DND-41 (cell line): ENCODE measurements around the gene ACSF3.
A peak's percentile ranks its signal among the peaks of the same experiment; 100 is the strongest.

Source experiments
- ATAC-seq: fragments of 200-7000 bp; cut with Tn5 transposase; 3 replicates; pipeline ENCODE4 v1.9.1; 2021; ENCODE audit warnings: low read depth; ENCODE audit not compliant: insufficient read depth
- DNase-seq: peaks from one replicate; pipeline ENCODE4 v3.0.0-alpha.2; 2020
- H2AFZ ChIP-seq: 2 replicates; pipeline ENCODE4 v1.6.0; 2012; ENCODE audit warnings: low read depth, low read length
- H3K27ac ChIP-seq: 2 replicates; pipeline ENCODE4 v1.5.1; 2012; ENCODE audit warnings: low read length, inconsistent platforms
- H3K27me3 ChIP-seq: fragments of 200-600 bp; sonication (generic); 2 replicates; pipeline ENCODE4 v1.6.0; 2012; ENCODE audit warnings: low read length, mild to moderate bottlenecking, inconsistent platforms; ENCODE audit not compliant: insufficient read depth, poor library complexity
- H3K36me3 ChIP-seq: 2 replicates; pipeline ENCODE4 v1.5.1; 2012; ENCODE audit warnings: low read length, inconsistent platforms; ENCODE audit not compliant: insufficient read depth
- H3K4me1 ChIP-seq: 2 replicates; pipeline ENCODE4 v1.5.1; 2012; ENCODE audit warnings: mild to moderate bottlenecking, low read length; ENCODE audit not compliant: insufficient read depth
- H3K4me2 ChIP-seq: 2 replicates; pipeline ENCODE4 v1.6.0; 2012; ENCODE audit warnings: mild to moderate bottlenecking, moderate library complexity, low read length, inconsistent platforms; ENCODE audit not compliant: insufficient read depth
- H3K4me3 ChIP-seq, 2 experiments: fragments of 200-600 bp in 1 of 2; shearing (Covaris generic) in 1 of 2; 2 replicates each; pipeline ENCODE4 v1.5.1; 2012 to 2016; ENCODE audit warnings: inconsistent platforms in 2 of 2, low read length in 2 of 2, mild to moderate bottlenecking in 2 of 2, low read depth in 1 of 2, moderate library complexity in 1 of 2
- H3K79me2 ChIP-seq: 2 replicates; pipeline ENCODE4 v1.6.0; 2012; ENCODE audit warnings: low read length, inconsistent platforms; ENCODE audit not compliant: insufficient read depth
- H3K9ac ChIP-seq: 2 replicates; pipeline ENCODE4 v1.6.0; 2012; ENCODE audit warnings: low read depth, mild to moderate bottlenecking, inconsistent platforms, low read length, moderate library complexity
- H3K9me3 ChIP-seq: 2 replicates; pipeline ENCODE4 v1.5.1; 2012; ENCODE audit warnings: low read length, moderate library complexity, mild to moderate bottlenecking, inconsistent platforms; ENCODE audit not compliant: insufficient read depth, severe bottlenecking
- H4K20me1 ChIP-seq: 2 replicates; pipeline ENCODE4 v1.6.0; 2012; ENCODE audit warnings: low read length; ENCODE audit not compliant: insufficient read depth
- EZH2 ChIP-seq: IDR thresholded peaks from 3 replicates; pipeline ENCODE4 v1.6.1; 2012; ENCODE audit warnings: borderline replicate concordance, low read depth, mild to moderate bottlenecking, moderate library complexity, low read length, inconsistent platforms; ENCODE audit not compliant: severe bottlenecking
- TF ChIP-seq, protein P1 (sequence below): IDR thresholded peaks from 2 replicates; pipeline ENCODE4 v1.5.1; 2012; ENCODE audit warnings: borderline replicate concordance, low read length, moderate library complexity, mild to moderate bottlenecking; ENCODE audit not compliant: poor library complexity, severe bottlenecking; ENCODE audit errors: extremely low read depth

Gene ACSF3

DNA sequence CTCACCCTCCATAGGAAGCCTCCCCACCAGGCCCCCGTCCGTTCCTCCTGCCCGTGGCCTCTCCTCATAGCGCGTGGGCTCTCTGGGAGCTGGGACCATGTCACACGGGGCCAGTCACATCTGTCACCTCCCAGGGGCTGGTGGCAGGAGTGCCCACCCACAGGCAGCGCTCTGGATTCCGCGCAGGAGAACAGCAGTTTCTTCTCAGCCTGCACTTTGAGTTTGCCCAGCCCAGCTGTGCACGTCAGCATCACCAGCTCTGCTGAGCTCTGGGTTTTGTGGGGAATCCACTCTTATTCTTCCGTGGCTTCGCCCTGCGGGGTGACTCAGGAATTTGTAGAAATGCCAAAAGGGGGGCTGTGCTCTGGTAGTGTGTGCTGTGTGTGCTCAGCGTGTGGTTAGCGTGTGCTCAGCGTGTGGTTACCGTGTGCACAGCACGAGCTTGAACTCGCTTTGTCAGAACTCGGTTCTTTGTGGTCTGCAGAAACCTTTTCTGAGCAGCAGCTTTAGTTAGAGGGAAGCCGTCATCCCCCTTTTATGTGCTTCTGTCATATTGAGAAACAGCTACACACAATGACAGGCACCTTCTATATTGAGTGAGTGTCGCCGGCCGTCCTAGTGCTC, 3.2 kb downstream of the ACSF3 start:
- Histone ChIP-seq H3K27ac (no peak overlapping the region), H3K4me1 (peaks cover 32% of the 10 kb centered on the region), H3K79me2 (peaks cover 75% of the 10 kb centered on the region), H3K36me3 (peaks cover 44% of the 10 kb centered on the region), H3K9ac (no peak overlapping the region), H3K4me3 (no peak overlapping the region), H4K20me1 (peaks cover 35% of the 10 kb centered on the region), H3K27me3 (no peaks in the 10 kb centered on the region), H3K4me2 (peak overlapping the region; percentile 15; the same call in 1 of the 2 replicates), H2AFZ (no peak overlapping the region), H3K9me3 (no peaks in the 10 kb centered on the region)
- TF ChIP-seq, protein P1, sequence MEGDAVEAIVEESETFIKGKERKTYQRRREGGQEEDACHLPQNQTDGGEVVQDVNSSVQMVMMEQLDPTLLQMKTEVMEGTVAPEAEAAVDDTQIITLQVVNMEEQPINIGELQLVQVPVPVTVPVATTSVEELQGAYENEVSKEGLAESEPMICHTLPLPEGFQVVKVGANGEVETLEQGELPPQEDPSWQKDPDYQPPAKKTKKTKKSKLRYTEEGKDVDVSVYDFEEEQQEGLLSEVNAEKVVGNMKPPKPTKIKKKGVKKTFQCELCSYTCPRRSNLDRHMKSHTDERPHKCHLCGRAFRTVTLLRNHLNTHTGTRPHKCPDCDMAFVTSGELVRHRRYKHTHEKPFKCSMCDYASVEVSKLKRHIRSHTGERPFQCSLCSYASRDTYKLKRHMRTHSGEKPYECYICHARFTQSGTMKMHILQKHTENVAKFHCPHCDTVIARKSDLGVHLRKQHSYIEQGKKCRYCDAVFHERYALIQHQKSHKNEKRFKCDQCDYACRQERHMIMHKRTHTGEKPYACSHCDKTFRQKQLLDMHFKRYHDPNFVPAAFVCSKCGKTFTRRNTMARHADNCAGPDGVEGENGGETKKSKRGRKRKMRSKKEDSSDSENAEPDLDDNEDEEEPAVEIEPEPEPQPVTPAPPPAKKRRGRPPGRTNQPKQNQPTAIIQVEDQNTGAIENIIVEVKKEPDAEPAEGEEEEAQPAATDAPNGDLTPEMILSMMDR = no peak
- TF ChIP-seq EZH2 = no peak
- DNase-seq = no peak
- no peak for ATAC-seq

GRCh38 chr16:89097392-89097772, 3.7 kb downstream of the ACSF3 start:
- Histone ChIP-seq H3K36me3 (peaks cover 49% of the 10 kb centered on the region), H3K27me3 (no peaks in the 10 kb centered on the region), H3K4me1 (peaks cover 32% of the 10 kb centered on the region), H4K20me1 (peaks cover 36% of the 10 kb centered on the region), H3K4me2 (no peak overlapping the region), H2AFZ (no peak overlapping the region), H3K9me3 (no peaks in the 10 kb centered on the region), H3K4me3 (no peak overlapping the region), H3K79me2 (peaks cover 75% of the 10 kb centered on the region), H3K27ac (no peak overlapping the region), H3K9ac (no peak overlapping the region)
- ATAC-seq = no peak
- TF ChIP-seq, protein P1 = no peak
- no peak for TF ChIP-seq EZH2
- no peak for DNase-seq

- H3K9me3 ChIP-seq = no peaks in the 10 kb centered on the region
- no peaks in the 10 kb centered on the region for H3K27me3 ChIP-seq
- ATAC-seq (no peak), DNase-seq (no peak)
- H2AFZ ChIP-seq = no peak overlapping the region
- H4K20me1 ChIP-seq = peaks cover 47% of the 10 kb centered on the region
- no peak overlapping the region for H3K9ac ChIP-seq
- H3K4me1 ChIP-seq = peaks cover 23% of the 10 kb centered on the region
- H3K79me2 ChIP-seq = peaks cover 74% of the 10 kb centered on the region
- no peak for TF ChIP-seq EZH2
- TF ChIP-seq, protein P1 = no peak
- no peak overlapping the region for H3K4me2 ChIP-seq
- H3K27ac ChIP-seq = no peak overlapping the region
- H3K36me3 ChIP-seq = peaks cover 64% of the 10 kb centered on the region
- no peak overlapping the region for H3K4me3 ChIP-seq
Measured at GRCh38 chr16:89098767-89099430, 5.2 kb downstream of the ACSF3 start.
